ENCODE results near the gene METTL25B. TPM values are rescaled to one million over a fixed set of nuclear protein-coding genes. Genes with fewer than 3 reads are reported as not detected.

The METTL25B gene
- total RNA-seq, 1 experiment from 2014 or later, result 25.7 TPM

- Histone ChIP-seq H3K27me3 (ENCODE audit: control insufficient read depth, insufficient read depth, low read length) (no peaks in the 10 kb centered on the region), H3K36me3 (replicated peaks; ENCODE audit: control insufficient read depth, insufficient read depth, low read length) (peaks cover 9% of the 10 kb centered on the region), H3K4me3 (ENCODE audit: insufficient read depth, low read depth, low read length) (no peak overlapping the region)
- no peak for DNase-seq
These were observed 44.6 kb downstream of the METTL25B start for GRCh38 chr1:156772728-156773497.

GRCh38 chr1:156773607-156774006, 45.3 kb downstream of the METTL25B start:
- peaks cover 9% of the 10 kb centered on the region for H3K36me3 ChIP-seq (replicated peaks; ENCODE audit: control insufficient read depth, insufficient read depth, low read length)
- DNase-seq, result no peak
- no peaks in the 10 kb centered on the region for H3K27me3 ChIP-seq (ENCODE audit: control insufficient read depth, insufficient read depth, low read length)
- no peak overlapping the region for H3K4me3 ChIP-seq (ENCODE audit: insufficient read depth, low read depth, low read length)

- H3K27me3 ChIP-seq (ENCODE audit: control insufficient read depth, insufficient read depth, low read length), result no peaks in the 10 kb centered on the region
- peaks cover 7% of the 10 kb centered on the region for H3K36me3 ChIP-seq (replicated peaks; ENCODE audit: control insufficient read depth, insufficient read depth, low read length)
- H3K4me3 ChIP-seq (ENCODE audit: insufficient read depth, low read depth, low read length), result no peak overlapping the region
- no peak for DNase-seq
These were observed 47.5 kb downstream of the METTL25B start for GRCh38 chr1:156775799-156776198.

GRCh38 chr1:156776942-156777341, 48.7 kb downstream of the METTL25B start:
- no peak overlapping the region for H3K4me3 ChIP-seq (ENCODE audit: insufficient read depth, low read depth, low read length)
- DNase-seq, result no peak
- peaks cover 2% of the 10 kb centered on the region for H3K36me3 ChIP-seq (replicated peaks; ENCODE audit: control insufficient read depth, insufficient read depth, low read length)
- no peaks in the 10 kb centered on the region for H3K27me3 ChIP-seq (ENCODE audit: control insufficient read depth, insufficient read depth, low read length)

GRCh38 chr1:156777573-156777972, 49.3 kb downstream of the METTL25B start:
- peaks cover 6% of the 10 kb centered on the region for H3K36me3 ChIP-seq (replicated peaks; ENCODE audit: control insufficient read depth, insufficient read depth, low read length)
- H3K4me3 ChIP-seq (ENCODE audit: insufficient read depth, low read depth, low read length), result no peak overlapping the region
- DNase-seq, result no peak
- no peaks in the 10 kb centered on the region for H3K27me3 ChIP-seq (ENCODE audit: control insufficient read depth, insufficient read depth, low read length)

- Histone ChIP-seq H3K4me3 (ENCODE audit: insufficient read depth, low read depth, low read length) (no peak overlapping the region), H3K27me3 (ENCODE audit: control insufficient read depth, insufficient read depth, low read length) (no peaks in the 10 kb centered on the region), H3K36me3 (replicated peaks; ENCODE audit: control insufficient read depth, insufficient read depth, low read length) (peaks cover 19% of the 10 kb centered on the region)
- DNase-seq, result no peak
These were observed 53.4 kb downstream of the METTL25B start for GRCh38 chr1:156781585-156782186.

GRCh38 chr1:156785458-156785857, 57.2 kb downstream of the METTL25B start:
- H3K4me3 ChIP-seq (ENCODE audit: insufficient read depth, low read depth, low read length), result no peak overlapping the region
- no peaks in the 10 kb centered on the region for H3K27me3 ChIP-seq (ENCODE audit: control insufficient read depth, insufficient read depth, low read length)
- no peak for DNase-seq
- peaks cover 24% of the 10 kb centered on the region for H3K36me3 ChIP-seq (replicated peaks; ENCODE audit: control insufficient read depth, insufficient read depth, low read length)

Other genes starting within 250 kb of the METTL25B start
- 14.2 TPM in 2 replicates for gene MEF2D, start 227.7 kb upstream of the METTL25B start, total RNA-seq (2014; rRNA removed; shearing (Covaris generic))
- gene IQGAP3, start 155.9 kb upstream of the METTL25B start, total RNA-seq (2014; rRNA removed; shearing (Covaris generic)), result 35.6 and 36.8 TPM in 2 replicates
- gene TTC24, start 148.7 kb upstream of the METTL25B start, total RNA-seq (2014; rRNA removed; shearing (Covaris generic)), result 0.52 TPM in 1 of 2 replicates, not detected in the other
- 133 and 151 TPM in 2 replicates for gene NAXE, start 136.7 kb upstream of the METTL25B start, total RNA-seq (2014; rRNA removed; shearing (Covaris generic))
- 40.6 and 45.0 TPM in 2 replicates for gene GPATCH4, start 127.0 kb upstream of the METTL25B start, total RNA-seq (2014; rRNA removed; shearing (Covaris generic))
- 0.73 and 1.3 TPM in 2 replicates for gene HAPLN2, start 109.1 kb upstream of the METTL25B start, total RNA-seq (2014; rRNA removed; shearing (Covaris generic))
- gene BCAN, start 86.4 kb upstream of the METTL25B start, total RNA-seq (2014; rRNA removed; shearing (Covaris generic)), result 1.7 and 4.1 TPM in 2 replicates
- 220 and 231 TPM in 2 replicates for gene NES, start 51.1 kb upstream of the METTL25B start, total RNA-seq (2014; rRNA removed; shearing (Covaris generic))
- gene CRABP2, start 22.9 kb upstream of the METTL25B start, total RNA-seq (2014; rRNA removed; shearing (Covaris generic)), result 137 and 190 TPM in 2 replicates
- gene ISG20L2, start 297 bp downstream of the METTL25B start, total RNA-seq (2014; rRNA removed; shearing (Covaris generic)), result 55.2 and 56.4 TPM in 2 replicates
- 92.1 and 105 TPM in 2 replicates for gene MRPL24, start 12.6 kb downstream of the METTL25B start, total RNA-seq (2014; rRNA removed; shearing (Covaris generic))
- gene HDGF, start 23.2 kb downstream of the METTL25B start, total RNA-seq (2014; rRNA removed; shearing (Covaris generic)), result 408 and 515 TPM in 2 replicates
- gene PRCC, start 39.1 kb downstream of the METTL25B start, total RNA-seq (2014; rRNA removed; shearing (Covaris generic)), result 90.6 and 107 TPM in 2 replicates
- 4.3 and 8.4 TPM in 2 replicates for gene SH2D2A, start 88.4 kb downstream of the METTL25B start, total RNA-seq (2014; rRNA removed; shearing (Covaris generic))
- not detected in 2 replicates for gene INSRR, start 130.6 kb downstream of the METTL25B start, total RNA-seq (2014; rRNA removed; shearing (Covaris generic))
- gene NTRK1, start 132.4 kb downstream of the METTL25B start, total RNA-seq (2014; rRNA removed; shearing (Covaris generic)), result 0.07 and 0.22 TPM in 2 replicates
- 1.2 and 1.8 TPM in 2 replicates for gene PEAR1, start 165.2 kb downstream of the METTL25B start, total RNA-seq (2014; rRNA removed; shearing (Covaris generic))
- gene LRRC71, start 192.2 kb downstream of the METTL25B start, total RNA-seq (2014; rRNA removed; shearing (Covaris generic)), result not detected in 2 replicates